Activated CD4-positive, alpha-beta T cell treated with anti-CD3 and anti-CD28 coated beads for 24 hours (primary cell): ENCODE data around the gene PCCA.
"Not testable (repeated sequence)": the region's sequence is repeated elsewhere in the genome, so short reads cannot be mapped to it uniquely, and the experiment has no call there.

ENCODE experiments used
- DNase-seq, 2 donors: peaks; one replicate each; pipeline ENCODE4 v3.0.0-alpha.2; 2020; ENCODE audit warnings: low read depth in 2 of 2

The PCCA gene

DNA sequence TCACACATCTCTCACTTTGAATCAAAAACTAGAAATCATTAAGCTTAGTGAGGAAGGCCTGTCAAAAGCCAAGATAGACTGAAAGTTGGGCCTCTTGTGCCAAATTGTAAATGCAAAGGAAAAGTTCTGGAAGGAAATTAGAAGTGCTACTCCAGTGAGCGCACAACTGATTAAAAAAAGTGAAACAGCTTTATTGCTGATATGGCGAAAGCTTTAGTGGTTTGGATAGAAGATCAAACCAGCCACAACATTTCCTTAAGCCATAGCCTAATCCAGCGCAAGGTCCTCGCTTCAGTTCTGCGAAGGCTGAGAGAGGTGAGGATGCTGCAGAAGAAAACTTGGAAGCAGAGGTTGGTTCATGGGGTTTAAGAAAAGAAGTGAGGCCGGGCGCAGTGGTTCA is 7.6 kb downstream of the PCCA start:
- DNase-seq = no peak

- no peak for DNase-seq
These were observed 8.9 kb downstream of the PCCA start for GRCh38 chr13:100097821-100098220.

DNA sequence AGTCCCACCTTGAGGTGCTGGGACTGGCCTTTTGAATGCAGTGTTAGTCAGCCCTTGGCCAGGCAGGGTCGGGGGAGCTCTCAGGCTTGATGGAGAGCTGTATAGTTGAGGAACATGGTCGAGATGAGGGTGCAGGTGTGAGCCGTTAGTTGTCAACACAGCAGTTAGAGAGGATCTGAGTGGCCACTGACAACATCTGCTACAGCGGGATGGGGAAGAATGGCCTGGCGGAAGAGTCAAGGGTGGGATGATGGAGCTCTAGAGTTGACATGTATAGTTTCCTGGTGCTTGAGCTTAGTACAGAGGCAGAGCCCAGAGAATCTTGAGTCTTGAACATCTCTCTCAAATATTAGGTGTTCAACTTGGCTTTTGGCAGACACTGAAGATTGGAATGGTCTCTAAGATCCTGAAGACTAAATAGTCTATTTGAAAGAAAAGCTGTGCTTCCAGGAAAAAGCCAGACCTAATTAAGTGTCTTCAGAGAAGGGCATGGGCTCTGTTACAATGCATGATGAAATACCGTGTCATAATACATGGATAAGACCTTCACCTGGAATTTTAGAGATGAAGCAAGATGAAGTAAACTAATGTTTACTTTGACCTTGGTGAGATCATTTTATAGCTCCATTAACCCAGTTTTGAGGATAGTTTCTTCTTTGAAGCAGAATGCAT is 9.7 kb downstream of the PCCA start:
- no peak for DNase-seq

DNA sequence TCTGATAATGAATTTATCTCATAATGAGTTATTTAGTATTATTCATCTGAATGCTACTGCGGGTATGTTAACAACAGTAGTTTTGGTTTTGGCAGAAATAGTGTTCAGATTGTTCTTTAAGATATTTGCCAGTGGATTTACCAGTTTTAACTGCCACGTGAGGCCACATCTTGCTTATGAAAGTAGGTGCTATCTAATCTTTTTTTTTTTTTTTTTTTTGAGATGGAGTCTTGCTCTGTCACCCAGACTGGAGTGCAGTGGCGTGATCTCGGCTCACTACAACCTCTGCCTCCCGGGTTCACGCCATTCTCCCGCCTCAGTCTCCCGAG is 10.2 kb downstream of the PCCA start:
- not testable (repeated sequence) for DNase-seq

DNA sequence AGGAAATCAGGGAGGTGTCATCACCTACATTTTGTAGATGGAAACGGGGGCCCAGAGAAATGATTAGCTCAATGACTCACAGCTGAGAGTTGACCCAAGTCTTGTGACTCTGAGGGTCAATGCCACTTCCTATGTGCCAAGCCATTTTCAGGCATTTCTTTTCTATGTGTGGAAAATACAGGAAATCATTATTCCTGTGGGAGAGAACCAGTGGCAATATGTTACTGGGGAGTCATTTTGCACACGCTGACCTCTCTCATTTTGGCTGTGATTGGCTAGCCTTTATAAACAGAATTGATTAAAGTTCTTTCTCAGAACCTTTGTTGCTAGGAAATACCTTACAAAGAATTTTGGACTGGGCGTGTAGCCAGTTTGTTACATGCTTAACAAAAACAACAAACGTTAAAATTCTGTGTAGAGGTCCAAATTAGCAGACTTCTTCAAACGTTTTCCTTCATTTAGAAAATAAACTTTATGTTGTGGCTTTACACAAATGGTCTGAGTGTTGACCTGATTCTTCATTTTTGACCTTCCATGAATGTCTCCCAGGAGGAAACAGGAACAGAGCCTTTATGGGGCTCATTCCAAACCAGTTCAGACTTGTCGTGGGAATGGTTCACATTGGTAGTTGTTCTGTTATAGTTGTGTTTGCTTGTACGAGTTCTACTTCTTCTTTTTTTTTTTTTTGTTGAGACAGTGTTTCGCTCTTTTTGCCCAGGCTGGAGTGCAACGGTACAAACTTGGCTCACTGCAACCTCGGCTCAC is 11.4 kb downstream of the PCCA start:
- no peak for DNase-seq

DNA sequence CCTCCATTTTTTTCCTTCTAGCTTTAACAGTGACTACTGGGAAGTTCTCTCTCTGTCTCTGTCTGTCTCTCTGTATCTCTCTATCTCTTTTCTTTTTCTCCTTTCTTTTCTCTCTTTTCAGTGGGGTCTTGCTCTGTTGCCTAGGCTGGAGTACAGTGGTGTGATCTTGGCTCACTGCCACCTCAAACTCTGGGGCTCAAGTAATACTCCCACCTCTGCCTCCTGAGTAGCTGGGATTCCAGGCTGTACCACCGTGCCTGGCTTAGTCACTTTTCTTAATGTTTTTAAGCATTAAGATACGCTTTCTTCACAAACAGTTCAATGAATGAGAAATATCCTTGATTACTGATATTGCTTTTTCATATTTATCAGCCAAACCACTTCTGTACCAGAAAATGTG is 13.1 kb downstream of the PCCA start:
- DNase-seq = no peak

DNA sequence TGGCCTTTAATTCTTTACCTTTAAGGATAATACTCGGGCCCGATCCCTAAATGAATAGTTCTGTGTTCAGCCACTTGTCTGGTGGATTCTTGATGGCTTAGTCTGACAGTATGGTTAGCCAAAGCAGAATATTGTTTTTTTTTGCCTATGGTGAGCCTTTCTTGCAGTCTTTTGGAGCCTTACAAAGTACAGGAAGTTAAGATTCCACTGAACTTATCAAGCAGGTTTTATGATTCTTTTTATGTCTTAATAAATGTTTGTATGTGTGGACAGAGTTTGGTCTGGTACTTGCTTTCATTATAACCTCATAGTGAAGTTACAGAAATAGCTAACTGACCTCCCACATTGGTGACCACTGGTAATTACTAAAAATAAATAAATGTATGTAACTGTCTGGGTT is 17.1 kb downstream of the PCCA start:
- DNase-seq = no peak

GRCh38 chr13:100106705-100107104 is 17.8 kb downstream of the PCCA start:
- DNase-seq = no peak

DNA sequence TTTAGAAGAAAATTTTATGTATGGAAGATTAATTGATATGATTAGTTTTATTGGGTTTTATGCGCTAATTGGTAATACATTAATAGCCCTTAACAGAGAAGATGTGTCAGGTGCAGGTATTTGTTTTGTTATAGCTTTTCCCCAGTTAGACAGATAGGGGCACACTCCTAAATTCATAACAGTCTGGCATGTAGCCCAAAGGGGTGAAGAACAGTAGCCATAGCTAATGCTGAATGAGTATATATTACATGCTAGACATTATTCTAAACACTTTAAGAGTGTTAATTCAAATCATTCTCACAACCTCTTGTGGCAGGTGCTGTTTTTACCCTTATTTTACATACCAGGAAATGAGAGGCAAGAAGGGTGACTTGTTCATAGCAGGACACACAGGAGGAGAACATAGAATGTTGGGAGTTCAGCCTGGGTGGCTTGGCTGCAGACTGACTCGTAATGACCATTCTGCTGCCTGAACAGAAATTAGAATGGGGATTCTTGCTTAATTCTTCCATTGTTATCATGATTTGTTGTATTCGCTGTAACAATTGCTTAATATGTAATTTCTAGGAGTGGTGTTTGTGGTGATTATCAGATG is 20.1 kb downstream of the PCCA start:
- DNase-seq = no peak

DNA sequence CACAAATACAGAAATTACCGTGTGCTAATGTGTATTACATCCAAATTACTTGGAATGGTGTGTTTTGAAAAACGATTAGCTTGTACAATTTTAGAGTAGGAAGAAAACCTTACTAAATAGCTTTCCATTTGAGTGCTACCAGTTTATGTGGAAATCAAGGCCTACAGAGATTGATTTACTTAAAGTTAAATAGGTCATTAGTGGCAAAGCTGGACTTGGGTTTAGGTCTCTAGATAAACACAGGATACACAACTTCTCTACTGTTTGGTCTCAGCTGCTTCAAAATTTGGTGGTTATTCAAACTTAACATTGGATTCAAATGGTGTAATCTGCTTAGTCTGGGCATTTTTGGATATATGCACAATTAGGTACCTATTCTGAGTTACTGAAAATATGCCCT is 21.4 kb downstream of the PCCA start:
- no peak for DNase-seq

- no peak for DNase-seq
These were observed 23.4 kb downstream of the PCCA start for GRCh38 chr13:100112186-100112838.

DNA sequence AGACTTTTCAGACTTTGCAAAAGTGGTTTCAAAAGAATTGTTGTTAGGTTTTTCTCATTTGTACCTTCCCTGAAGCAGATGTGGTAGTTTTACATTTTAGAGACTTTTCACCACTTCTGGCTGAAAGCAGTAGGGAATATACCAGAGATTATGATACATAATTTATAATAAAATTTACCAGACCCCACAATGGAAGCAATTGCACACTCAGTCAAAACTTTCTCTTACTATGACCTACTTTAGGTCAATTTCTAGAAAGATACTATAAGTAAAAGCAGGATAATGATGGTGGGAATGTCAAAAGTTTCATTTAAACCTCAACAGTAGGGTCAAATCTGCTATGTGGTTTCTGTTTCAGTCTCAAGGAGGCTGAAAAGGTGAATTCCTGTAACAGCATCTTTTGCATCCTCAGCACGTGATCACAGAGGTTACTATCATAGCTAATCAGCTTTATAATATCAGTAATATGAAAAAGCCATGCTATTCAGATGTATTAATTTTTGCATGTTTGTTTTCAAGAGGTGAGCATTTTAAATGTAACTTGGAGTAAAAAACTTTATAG is 26.9 kb downstream of the PCCA start:
- DNase-seq = no peak

GRCh38 chr13:100124265-100124664 is 35.4 kb downstream of the PCCA start:
- DNase-seq = no peak

GRCh38 chr13:100125946-100126345 is 37.1 kb downstream of the PCCA start:
- DNase-seq = no peak

DNA sequence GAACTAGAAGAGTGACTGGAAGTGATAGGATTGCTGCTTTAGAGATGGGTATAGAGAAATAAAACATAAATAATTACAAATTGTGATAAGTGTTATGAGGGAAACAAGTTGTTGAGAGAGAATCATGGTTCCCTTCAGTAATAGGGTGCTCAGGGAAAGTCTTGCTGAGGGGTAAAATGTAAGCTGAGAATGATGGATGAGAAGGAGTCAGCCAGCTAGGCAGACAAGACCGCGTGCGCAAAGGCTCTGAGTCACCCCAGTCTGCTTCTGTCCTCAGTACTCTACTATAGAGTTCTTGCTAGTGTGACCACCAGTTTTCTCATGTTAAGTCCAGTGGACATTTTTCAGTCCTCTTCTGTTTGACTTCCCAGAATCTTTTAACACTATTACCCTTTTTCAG is 39.5 kb downstream of the PCCA start:
- DNase-seq = no peak

GRCh38 chr13:100128838-100129237 is 39.9 kb downstream of the PCCA start:
- no peak for DNase-seq

GRCh38 chr13:100129605-100130004 is 40.7 kb downstream of the PCCA start:
- DNase-seq = no peak

DNA sequence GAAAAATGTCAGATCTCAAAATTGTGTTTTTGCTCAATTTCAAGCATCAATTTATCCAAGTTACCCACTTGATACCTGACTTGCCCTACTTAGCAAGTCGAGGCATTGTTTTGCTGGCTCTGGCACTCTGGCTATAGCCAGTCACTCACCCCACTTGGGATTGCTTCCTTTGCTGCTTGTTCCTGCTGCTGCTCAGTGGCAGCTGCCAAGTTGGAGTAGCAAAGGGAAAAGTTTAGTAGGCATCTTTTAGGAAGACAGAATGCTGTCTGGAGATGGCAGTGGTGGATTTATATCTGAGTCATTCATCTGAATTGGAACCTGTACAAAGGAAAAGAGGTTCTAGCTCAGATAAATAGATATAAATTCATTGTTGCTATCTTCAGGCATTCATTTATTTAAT is 41.2 kb downstream of the PCCA start:
- no peak for DNase-seq

DNA sequence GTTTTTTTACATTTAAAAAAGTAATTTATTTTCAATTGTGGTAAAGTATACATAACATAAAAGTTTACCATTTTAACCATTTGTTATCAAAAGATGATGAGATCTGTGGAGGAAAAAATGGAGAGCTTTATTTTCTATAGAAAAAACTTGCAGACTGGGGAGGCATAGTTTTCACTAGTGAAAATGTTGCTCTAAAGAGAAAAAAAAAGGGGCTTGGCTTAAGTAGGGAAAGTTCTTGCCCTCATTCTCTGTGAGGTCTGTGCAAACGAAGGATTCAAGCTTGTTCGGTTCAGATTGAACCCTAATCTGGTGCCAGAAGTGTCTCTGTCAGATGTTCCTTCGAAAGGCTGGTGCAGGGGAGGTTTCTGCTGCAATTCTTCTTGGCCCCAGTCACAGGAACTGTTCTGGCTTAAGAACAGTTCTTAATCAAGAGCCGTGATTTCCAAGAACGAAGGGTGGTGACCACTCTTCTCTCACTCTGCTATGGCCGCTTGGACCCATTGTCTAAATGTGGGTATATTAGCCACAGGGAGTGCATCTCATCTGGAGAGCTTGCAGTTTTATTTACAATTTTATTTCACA is 42.1 kb downstream of the PCCA start:
- no peak for DNase-seq

- peak; percentile 1 to 20 for DNase-seq
These were observed 43.1 kb downstream of the PCCA start for GRCh38 chr13:100131863-100132574.

GRCh38 chr13:100138859-100139491 is 50.1 kb downstream of the PCCA start:
- no peak for DNase-seq
